Medulla oblongata (tissue), 1 donor: ENCODE data around the gene THAP4.
A peak's percentile ranks its signal among the peaks of the same experiment; 100 is the strongest.

Experiments
- DNase-seq: peaks from one replicate; pipeline ENCODE4 v3.0.0-alpha.2; 2015; ENCODE audit errors: extremely low spot score

THAP4 gene

GRCh38 chr2:241550616-241551580 is 86.1 kb downstream of the THAP4 start:
- DNase-seq = no peak

- DNase-seq = no peak
Measured at GRCh38 chr2:241548451-241548835, 88.5 kb downstream of the THAP4 start.

GRCh38 chr2:241547781-241548450 is 89.0 kb downstream of the THAP4 start:
- no peak for DNase-seq

GRCh38 chr2:241546771-241547498 is 90.0 kb downstream of the THAP4 start:
- peak; percentile 45 for DNase-seq

- DNase-seq = no peak
Measured at GRCh38 chr2:241545523-241546473, 91.2 kb downstream of the THAP4 start.

- DNase-seq = no peak
Measured at GRCh38 chr2:241545106-241545505, 91.9 kb downstream of the THAP4 start.

- peak; percentile 24 for DNase-seq
Measured at GRCh38 chr2:241542278-241542605, 94.7 kb downstream of the THAP4 start.

GRCh38 chr2:241541564-241542277 is 95.2 kb downstream of the THAP4 start:
- no peak for DNase-seq

GRCh38 chr2:241540771-241541561 is 96.0 kb downstream of the THAP4 start:
- DNase-seq = peak; percentile 18

GRCh38 chr2:241540401-241540770 is 96.6 kb downstream of the THAP4 start:
- DNase-seq = no peak

GRCh38 chr2:241539616-241540374 is 97.2 kb downstream of the THAP4 start:
- DNase-seq = no peak

- no peak for DNase-seq
Measured at GRCh38 chr2:241538838-241539615, 97.9 kb downstream of the THAP4 start.

- DNase-seq = no peak
Measured at GRCh38 chr2:241535871-241536655, 100.9 kb downstream of the THAP4 start.

- DNase-seq = no peak
Measured at GRCh38 chr2:241534701-241535375, 102.1 kb downstream of the THAP4 start.
